IMR-90 (cell line): ENCODE results near the gene IGF2BP1. TPM values are rescaled to one million over a fixed set of nuclear protein-coding genes. Genes with fewer than 3 reads are reported as not detected.

Source experiments
- ATAC-seq: fragments of 200-7000 bp; cut with Tn5 transposase; 2 replicates; pipeline ENCODE4 v1.9.1; 2020; ENCODE audit warnings: low read depth, mild to moderate bottlenecking, moderate library complexity
- BruUV-seq: library from RNA; stranded (reverse); fragments of 400-500 nt; replicated peaks from 2 replicates; lab custom pipeline; 2021; lab: Mats Ljungman, UMichigan
- CTCF ChIA-PET: fragments of 300-600 bp; formaldehyde crosslinking; extraction: SDS; loops from one replicate; lab custom pipeline; 2021; ENCODE audit warnings: antibody characterized with exemption; lab: Yijun Ruan, JAX
- POLR2A ChIA-PET: fragments of 300-600 bp; sonication (Branson Sonifier 250); formaldehyde crosslinking; loops from one replicate; lab custom pipeline; 2022; ENCODE audit warnings: antibody characterized with exemption; ENCODE audit not compliant: unreplicated experiment; lab: Charles Lee
- DNase-seq: peaks from one replicate; pipeline ENCODE4 v3.0.0; 2013
- H2AFZ ChIP-seq: replicated peaks from 2 replicates; pipeline ENCODE3; 2013; ENCODE audit warnings: low read length, mild to moderate bottlenecking; ENCODE audit not compliant: poor library complexity
- H2AK5ac ChIP-seq: 2 replicates; pipeline ENCODE4 v1.6.1; 2013; ENCODE audit warnings: low read depth, low read length, inconsistent platforms
- H2AK9ac ChIP-seq: replicated peaks from 2 replicates; pipeline ENCODE3; 2013; ENCODE audit warnings: mild to moderate bottlenecking, low read depth, low read length, moderate library complexity; ENCODE audit not compliant: poor library complexity
- H2BK120ac ChIP-seq: 2 replicates; pipeline ENCODE4 v1.6.1; 2013; ENCODE audit warnings: low read depth, low read length, inconsistent platforms
- H2BK15ac ChIP-seq: 3 replicates; pipeline ENCODE4 v1.6.1; 2013; ENCODE audit warnings: low read depth, low read length, inconsistent platforms
- H2BK20ac ChIP-seq: 2 replicates; pipeline ENCODE4 v1.6.1; 2013; ENCODE audit warnings: low read depth, mild to moderate bottlenecking, inconsistent platforms, low read length, moderate library complexity
- H2BK5ac ChIP-seq: 2 replicates; pipeline ENCODE4 v1.6.1; 2013; ENCODE audit warnings: mild to moderate bottlenecking, low read depth, low read length, inconsistent platforms; ENCODE audit not compliant: poor library complexity, severe bottlenecking
- H3K14ac ChIP-seq: replicated peaks from 2 replicates; pipeline ENCODE4 v1.6.1; 2013; ENCODE audit warnings: low read depth, low read length, inconsistent platforms
- H3K18ac ChIP-seq: 2 replicates; pipeline ENCODE4 v1.6.1; 2013; ENCODE audit warnings: low read depth, low read length, control low read depth
- H3K23ac ChIP-seq: 2 replicates; pipeline ENCODE4 v1.6.1; 2013; ENCODE audit warnings: low read depth, low read length, inconsistent platforms
- H3K27ac ChIP-seq: 2 replicates; pipeline ENCODE4 v1.5.1; 2013; ENCODE audit warnings: mild to moderate bottlenecking, control low read depth, low read length; ENCODE audit not compliant: insufficient read depth
- H3K27me3 ChIP-seq: 2 replicates; pipeline ENCODE4 v1.6.1; 2013; ENCODE audit warnings: low read length; ENCODE audit not compliant: control insufficient read depth, insufficient read depth
- H3K36me3 ChIP-seq: 2 replicates; pipeline ENCODE4 v1.6.1; 2013; ENCODE audit warnings: low read length, mixed read lengths; ENCODE audit not compliant: control insufficient read depth, insufficient read depth
- H3K4ac ChIP-seq: 2 replicates; pipeline ENCODE4 v1.6.1; 2013; ENCODE audit warnings: low read depth, low read length, inconsistent platforms
- H3K4me1 ChIP-seq: 2 replicates; pipeline ENCODE4 v1.6.1; 2013; ENCODE audit warnings: low read length, mixed read lengths; ENCODE audit not compliant: control insufficient read depth, insufficient read depth
- H3K4me2 ChIP-seq: 2 replicates; pipeline ENCODE4 v1.6.1; 2013; ENCODE audit warnings: low read depth, mild to moderate bottlenecking, control low read depth, low read length, moderate library complexity
- H3K4me3 ChIP-seq: 2 replicates; pipeline ENCODE4 v1.5.1; 2013; ENCODE audit warnings: low read depth, mild to moderate bottlenecking, control low read depth, low read length, moderate library complexity; ENCODE audit not compliant: insufficient read depth
- H3K56ac ChIP-seq: 2 replicates; pipeline ENCODE4 v1.6.1; 2013; ENCODE audit warnings: low read length, inconsistent platforms; ENCODE audit not compliant: insufficient read depth; ENCODE audit errors: extremely low read depth
- H3K79me1 ChIP-seq, 2 experiments: 2 replicates each; pipeline ENCODE4 v1.6.1; 2013; ENCODE audit warnings: low read length in 2 of 2, inconsistent platforms in 1 of 2, low read depth in 1 of 2
- H3K9ac ChIP-seq: 2 replicates; pipeline ENCODE4 v1.6.1; 2013; ENCODE audit warnings: low read depth, low read length, control low read depth
- H3K9me1 ChIP-seq: 2 replicates; pipeline ENCODE4 v1.6.1; 2013; ENCODE audit warnings: low read length, inconsistent platforms; ENCODE audit not compliant: insufficient read depth
- H3K9me3 ChIP-seq: 2 replicates; pipeline ENCODE4 v1.6.1; 2013; ENCODE audit warnings: low read length; ENCODE audit not compliant: control insufficient read depth, insufficient read depth
- H4K20me1 ChIP-seq: 2 replicates; pipeline ENCODE4 v1.6.1; 2013; ENCODE audit warnings: low read length, inconsistent platforms; ENCODE audit not compliant: insufficient read depth
- H4K5ac ChIP-seq: 2 replicates; pipeline ENCODE4 v1.6.1; 2013; ENCODE audit warnings: mild to moderate bottlenecking, low read depth, low read length, control low read depth
- H4K8ac ChIP-seq, 2 experiments: 2 replicates each; pipeline ENCODE4 v1.6.1; 2013; ENCODE audit warnings: low read depth in 2 of 2, low read length in 2 of 2, control low read depth in 1 of 2, inconsistent platforms in 1 of 2
- H4K91ac ChIP-seq: 2 replicates; pipeline ENCODE4 v1.6.1; 2013; ENCODE audit warnings: low read depth, low read length, inconsistent platforms; ENCODE audit not compliant: insufficient read depth
- BHLHE40 ChIP-seq: fragments of 150-350 bp; IDR thresholded peaks from 2 replicates; pipeline ENCODE4 v1.6.1; 2016; ENCODE audit warnings: mild to moderate bottlenecking, low read depth, low read length
- CEBPB ChIP-seq: IDR thresholded peaks from 2 replicates; pipeline ENCODE4 v1.6.1; 2012; ENCODE audit warnings: low read depth, low read length, improper control_type of control experiment
- CHD1 ChIP-seq: IDR thresholded peaks from 2 replicates; pipeline ENCODE4 v1.6.1; 2012; ENCODE audit warnings: low read depth, low read length, improper control_type of control experiment
- CTCF ChIP-seq: conservative IDR thresholded peaks from 2 replicates; pipeline ENCODE4 v1.5.1; 2012; ENCODE audit warnings: mild to moderate bottlenecking, low read depth, low read length, improper control_type of control experiment
- FOS ChIP-seq: fragments of 150-350 bp; IDR thresholded peaks from 2 replicates; pipeline ENCODE4 v1.6.1; 2016; ENCODE audit warnings: low read depth, low read length
- MAFK ChIP-seq: IDR thresholded peaks from 2 replicates; pipeline ENCODE4 v1.6.1; 2012; ENCODE audit warnings: low read depth, low read length, improper control_type of control experiment
- MAZ ChIP-seq: IDR thresholded peaks from 2 replicates; pipeline ENCODE4 v1.6.1; 2012; ENCODE audit warnings: low read depth, mild to moderate bottlenecking, low read length, improper control_type of control experiment, moderate library complexity, borderline replicate concordance
- MXI1 ChIP-seq: IDR thresholded peaks from 2 replicates; pipeline ENCODE4 v1.6.1; 2012; ENCODE audit warnings: low read depth, mild to moderate bottlenecking, low read length, moderate library complexity, borderline replicate concordance
- NFE2L2 ChIP-seq: fragments of 150-350 bp; IDR thresholded peaks from 2 replicates; pipeline ENCODE4 v1.6.1; 2016; ENCODE audit warnings: low read depth, mild to moderate bottlenecking, low read length
- POLR2A ChIP-seq: IDR thresholded peaks from 2 replicates; pipeline ENCODE4 v1.6.1; 2012; ENCODE audit warnings: mild to moderate bottlenecking, low read depth, low read length
- RAD21 ChIP-seq: IDR thresholded peaks from 2 replicates; pipeline ENCODE4 v1.6.1; 2012; ENCODE audit warnings: low read length, improper control_type of control experiment
- RCOR1 ChIP-seq: IDR thresholded peaks from 2 replicates; pipeline ENCODE4 v1.6.1; 2012; ENCODE audit warnings: mild to moderate bottlenecking, low read length, improper control_type of control experiment; ENCODE audit not compliant: insufficient replicate concordance
- RFX5 ChIP-seq: IDR thresholded peaks from 2 replicates; pipeline ENCODE4 v1.8.0; 2012; ENCODE audit warnings: low read depth, mild to moderate bottlenecking, low read length, moderate library complexity
- SMC3 ChIP-seq: fragments of 150-350 bp; IDR thresholded peaks from 2 replicates; pipeline ENCODE4 v1.6.1; 2016; ENCODE audit warnings: low read depth, mild to moderate bottlenecking, antibody characterized with exemption, low read length, moderate library complexity
- USF2 ChIP-seq: fragments of 150-350 bp; IDR thresholded peaks from 2 replicates; pipeline ENCODE4 v1.6.1; 2017; ENCODE audit warnings: mild to moderate bottlenecking, antibody characterized with exemption, low read length, low read depth
- WGBS, 2 experiments: methylation state at CpG; one replicate each; pipeline versions ENCODE4 v1.1.5 to v1.1.7; 2013; ENCODE audit warnings: missing lambda C conversion rate in 2 of 2; ENCODE audit not compliant: insufficient read length in 1 of 2; ENCODE audit errors: extremely low coverage in 2 of 2; 5-methylcytosine and 5-hydroxymethylcytosine counted together
- dilution Hi-C: fragments of 300-500 bp; cut with HindIII; formaldehyde crosslinking; loops from one replicate; pipeline ENCODE4 v1.14.3; 2018; ENCODE audit warnings: low sequenced_read_pairs; ENCODE audit not compliant: unreplicated experiment
- in situ Hi-C: fragments of 300-500 bp; cut with MboI; formaldehyde crosslinking; loops from 3 replicates; pipeline ENCODE4 v1.14.3; 2019; ENCODE audit warnings: low sequenced_read_pairs, inconsistent platforms, mixed read lengths
- intact Hi-C: fragments of 100-400 bp; cut with micrococcal nuclease; formaldehyde crosslinking; loops from 2 replicates; pipeline ENCODE4 v1.10.0; 2022
- polyA plus RNA-seq, 3 experiments: library from polyadenylated mRNA; depleted of rRNA; stranded (reverse); fragments of >200 nt; gene quantifications; 2 replicates each; pipeline ENCODE4 v1.2.3, GENCODE V29; 2012; ENCODE audit warnings: low replicate concordance in 1 of 3
- total RNA-seq: library from RNA; depleted of rRNA; stranded (reverse); fragments of >200 nt; gene quantifications from 2 replicates; pipeline ENCODE4 v1.2.3, GENCODE V29; 2012

IGF2BP1 gene
- total and polyA plus RNA-seq, 2 of the 4 experiments (the other 2 are of a cell fraction): 10.2 to 13.1 TPM

GRCh38 chr17:48985436-48986245 is 11.5 kb upstream of the IGF2BP1 start:
- ChIA-PET POLR2A (no interaction called here), CTCF (no interaction called here)
- no peak overlapping the region for H4K5ac ChIP-seq
- no peak overlapping the region for H2AK5ac ChIP-seq
- H4K91ac ChIP-seq: no peak overlapping the region
- H2BK120ac ChIP-seq: no peak overlapping the region
- intact Hi-C loops: no loop called here
- no peaks in the 10 kb centered on the region for H3K4me1 ChIP-seq
- TF ChIP-seq MAFK (no peak), CTCF (no peak), CEBPB (no peak), POLR2A (no peak), RCOR1 (no peak), FOS (no peak), NFE2L2 (no peak), MXI1 (no peak), SMC3 (no peak), MAZ (no peak), RAD21 (no peak), BHLHE40 (no peak), CHD1 (no peak), USF2 (no peak), RFX5 (no peak)
- H3K23ac ChIP-seq: no peak overlapping the region
- no peak overlapping the region for H3K18ac ChIP-seq
- no TSS peak for BruUV-seq
- no peaks in the 10 kb centered on the region for H3K79me1 ChIP-seq
- no peak overlapping the region for H4K8ac ChIP-seq
- ATAC-seq (no peak), DNase-seq (no peak)
- H3K9me3 ChIP-seq: peaks cover 2% of the 10 kb centered on the region; the same call in 1 of the 2 replicates
- H2AFZ ChIP-seq: no peak overlapping the region
- H3K27me3 ChIP-seq: peaks cover 21% of the 10 kb centered on the region
- no peak overlapping the region for H3K4me3 ChIP-seq
- no peak overlapping the region for H3K4me2 ChIP-seq
- in situ Hi-C loops: no loop called here
- no peak overlapping the region for H3K9ac ChIP-seq
- no peak overlapping the region for H3K14ac ChIP-seq
- dilution Hi-C loops: no loop called here
- H2BK20ac ChIP-seq: no peak overlapping the region
- no CpG with 5 or more reads among the region's 13 CpGs for WGBS, 2 experiments
- H3K27ac ChIP-seq: no peak overlapping the region
- H3K36me3 ChIP-seq: no peaks in the 10 kb centered on the region
- H3K9me1 ChIP-seq: no peaks in the 10 kb centered on the region
- H3K4ac ChIP-seq: no peak overlapping the region
- no peak overlapping the region for H2AK9ac ChIP-seq
- H2BK15ac ChIP-seq: no peak overlapping the region
- H4K20me1 ChIP-seq: no peaks in the 10 kb centered on the region
- H3K56ac ChIP-seq: no peak overlapping the region
- H2BK5ac ChIP-seq: no peak overlapping the region
